Measurements from ENCODE around the gene ERF.

GRCh38 chr19:42219812-42220750 lies 34.8 kb downstream of the ERF start, which contains the start of gene ZNF526:
- TF ChIP-seq POU6F1 (CRISPR knock-in tag; IDR thresholded peaks at IDR 0.05; ENCODE audit: borderline replicate concordance, low read depth) = no peak
- TF ChIP-seq SNAI2 (CRISPR knock-in tag; IDR thresholded peaks at IDR 0.05) = no peak
- no peak for TF ChIP-seq BACH2 (CRISPR knock-in tag; IDR thresholded peaks at IDR 0.05; ENCODE audit: borderline replicate concordance)

All from SK-N-SH treated with all-trans-retinoic acid at 6 μM for 48 hours (cell line).